ENCODE results near the gene BDKRB2.

BDKRB2 gene

DNA sequence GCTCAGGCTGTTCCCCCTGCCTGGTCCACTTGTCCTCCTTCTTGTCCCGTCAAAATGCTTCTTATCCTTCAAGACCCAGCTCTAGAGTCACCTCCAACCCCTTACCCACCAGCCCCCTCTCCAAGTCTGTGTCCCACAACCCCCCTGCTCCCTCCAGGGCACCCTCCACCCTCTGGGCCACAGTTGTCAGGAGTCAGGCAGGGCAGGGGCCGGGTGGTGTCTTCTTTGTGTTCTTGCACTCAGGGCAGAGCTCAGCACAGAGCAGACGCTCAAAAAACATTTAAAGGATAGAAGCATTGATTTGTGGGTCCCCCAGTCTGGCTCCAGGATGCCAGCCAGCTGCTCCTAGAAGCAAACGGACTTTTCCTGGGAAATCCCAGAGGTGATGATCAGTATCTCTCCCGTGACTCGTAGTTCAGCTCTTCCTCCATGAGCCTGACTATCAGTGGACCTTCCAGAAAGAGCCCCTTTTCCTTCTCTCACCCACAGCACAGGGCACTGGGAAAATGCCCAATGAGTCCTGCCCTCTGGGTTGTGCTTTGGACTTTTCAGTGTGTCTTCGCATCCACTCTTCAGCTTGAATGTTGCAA lies 34.1 kb downstream of the BDKRB2 start:
- no peak overlapping the region for H2AFZ ChIP-seq (ENCODE audit: low read length)
- H3K9ac ChIP-seq (ENCODE audit: low read length), result no peak overlapping the region
- TF ChIP-seq, protein P1, sequence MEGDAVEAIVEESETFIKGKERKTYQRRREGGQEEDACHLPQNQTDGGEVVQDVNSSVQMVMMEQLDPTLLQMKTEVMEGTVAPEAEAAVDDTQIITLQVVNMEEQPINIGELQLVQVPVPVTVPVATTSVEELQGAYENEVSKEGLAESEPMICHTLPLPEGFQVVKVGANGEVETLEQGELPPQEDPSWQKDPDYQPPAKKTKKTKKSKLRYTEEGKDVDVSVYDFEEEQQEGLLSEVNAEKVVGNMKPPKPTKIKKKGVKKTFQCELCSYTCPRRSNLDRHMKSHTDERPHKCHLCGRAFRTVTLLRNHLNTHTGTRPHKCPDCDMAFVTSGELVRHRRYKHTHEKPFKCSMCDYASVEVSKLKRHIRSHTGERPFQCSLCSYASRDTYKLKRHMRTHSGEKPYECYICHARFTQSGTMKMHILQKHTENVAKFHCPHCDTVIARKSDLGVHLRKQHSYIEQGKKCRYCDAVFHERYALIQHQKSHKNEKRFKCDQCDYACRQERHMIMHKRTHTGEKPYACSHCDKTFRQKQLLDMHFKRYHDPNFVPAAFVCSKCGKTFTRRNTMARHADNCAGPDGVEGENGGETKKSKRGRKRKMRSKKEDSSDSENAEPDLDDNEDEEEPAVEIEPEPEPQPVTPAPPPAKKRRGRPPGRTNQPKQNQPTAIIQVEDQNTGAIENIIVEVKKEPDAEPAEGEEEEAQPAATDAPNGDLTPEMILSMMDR (IDR thresholded peaks at IDR 0.05; ENCODE audit: low read length), result no peak
- TF ChIP-seq EZH2phosphoT487 (IDR thresholded peaks at IDR 0.05; ENCODE audit: low read length) (no peak), EZH2 (optimal IDR thresholded peaks at IDR 0.05; ENCODE audit: low read depth, low read length) (no peak)
- H3K4me2 ChIP-seq (ENCODE audit: low read depth, low read length), result no peak overlapping the region
- H3K36me3 ChIP-seq (replicated peaks; ENCODE audit: insufficient read depth, low read length), result no peaks in the 10 kb centered on the region
- no peak overlapping the region for H3K4me3 ChIP-seq (ENCODE audit: low read length)
- H3K27me3 ChIP-seq (replicated peaks; ENCODE audit: insufficient read depth, low read length), result no peaks in the 10 kb centered on the region
- no peaks in the 10 kb centered on the region for H3K4me1 ChIP-seq (ENCODE audit: low read length)
- no peaks in the 10 kb centered on the region for H3K9me2 ChIP-seq (replicated peaks; ENCODE audit: insufficient read depth, low read length)
- no peak overlapping the region for H3K27ac ChIP-seq (ENCODE audit: low read length)
- H4K20me1 ChIP-seq (ENCODE audit: insufficient read depth, low read length), result no peaks in the 10 kb centered on the region
- H3K9me3 ChIP-seq (replicated peaks; ENCODE audit: insufficient read depth, low read length), result no peaks in the 10 kb centered on the region
- H3K79me2 ChIP-seq (ENCODE audit: low read length), result no peaks in the 10 kb centered on the region
- no peaks in the 10 kb centered on the region for H3F3A ChIP-seq (ENCODE audit: insufficient read depth, low read length)
- DNase-seq, result no peak

DNA sequence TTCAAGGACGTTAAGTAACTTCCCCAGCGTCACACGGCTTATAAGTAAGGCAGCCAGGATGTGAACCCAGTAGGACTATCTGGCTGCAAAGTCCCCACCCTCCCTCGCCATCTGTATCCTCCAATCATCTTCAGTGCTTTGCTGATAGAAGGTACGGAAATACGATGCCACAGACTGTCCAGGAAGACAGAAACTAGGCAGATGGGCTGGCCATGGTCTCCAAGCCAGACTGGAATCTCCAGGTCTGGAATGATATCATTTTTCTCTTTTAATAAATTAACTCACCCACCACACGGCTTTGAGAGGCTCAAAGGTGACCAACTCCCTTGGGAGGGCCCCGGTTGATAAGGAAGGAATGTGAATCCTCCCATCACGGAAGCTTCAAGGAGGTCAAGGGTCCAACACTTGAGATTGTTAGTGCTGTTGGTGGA lies 35.1 kb downstream of the BDKRB2 start:
- no peaks in the 10 kb centered on the region for H3K36me3 ChIP-seq (replicated peaks; ENCODE audit: insufficient read depth, low read length)
- H3K9me3 ChIP-seq (replicated peaks; ENCODE audit: insufficient read depth, low read length), result no peaks in the 10 kb centered on the region
- no peaks in the 10 kb centered on the region for H3F3A ChIP-seq (ENCODE audit: insufficient read depth, low read length)
- H2AFZ ChIP-seq (ENCODE audit: low read length), result no peak overlapping the region
- no peak overlapping the region for H3K27ac ChIP-seq (ENCODE audit: low read length)
- no peak overlapping the region for H3K4me3 ChIP-seq (ENCODE audit: low read length)
- H3K27me3 ChIP-seq (replicated peaks; ENCODE audit: insufficient read depth, low read length), result no peaks in the 10 kb centered on the region
- no peaks in the 10 kb centered on the region for H3K9me2 ChIP-seq (replicated peaks; ENCODE audit: insufficient read depth, low read length)
- H3K9ac ChIP-seq (ENCODE audit: low read length), result no peak overlapping the region
- no peak overlapping the region for H3K4me2 ChIP-seq (ENCODE audit: low read depth, low read length)
- H3K4me1 ChIP-seq (ENCODE audit: low read length), result no peaks in the 10 kb centered on the region
- no peak for TF ChIP-seq EZH2phosphoT487 (IDR thresholded peaks at IDR 0.05; ENCODE audit: low read length)
- TF ChIP-seq EZH2 (optimal IDR thresholded peaks at IDR 0.05; ENCODE audit: low read depth, low read length), result no peak
- TF ChIP-seq, protein P1 (IDR thresholded peaks at IDR 0.05; ENCODE audit: low read length), result no peak
- DNase-seq, result no peak
- no peaks in the 10 kb centered on the region for H3K79me2 ChIP-seq (ENCODE audit: low read length)
- H4K20me1 ChIP-seq (ENCODE audit: insufficient read depth, low read length), result no peaks in the 10 kb centered on the region

DNA sequence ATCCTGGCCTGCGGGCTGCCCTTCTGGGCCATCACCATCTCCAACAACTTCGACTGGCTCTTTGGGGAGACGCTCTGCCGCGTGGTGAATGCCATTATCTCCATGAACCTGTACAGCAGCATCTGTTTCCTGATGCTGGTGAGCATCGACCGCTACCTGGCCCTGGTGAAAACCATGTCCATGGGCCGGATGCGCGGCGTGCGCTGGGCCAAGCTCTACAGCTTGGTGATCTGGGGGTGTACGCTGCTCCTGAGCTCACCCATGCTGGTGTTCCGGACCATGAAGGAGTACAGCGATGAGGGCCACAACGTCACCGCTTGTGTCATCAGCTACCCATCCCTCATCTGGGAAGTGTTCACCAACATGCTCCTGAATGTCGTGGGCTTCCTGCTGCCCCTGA lies 36.0 kb downstream of the BDKRB2 start:
- H3K4me1 ChIP-seq (ENCODE audit: low read length), result no peaks in the 10 kb centered on the region
- no peaks in the 10 kb centered on the region for H3F3A ChIP-seq (ENCODE audit: insufficient read depth, low read length)
- H2AFZ ChIP-seq (ENCODE audit: low read length), result no peak overlapping the region
- DNase-seq, result no peak
- H3K79me2 ChIP-seq (ENCODE audit: low read length), result no peaks in the 10 kb centered on the region
- H3K27ac ChIP-seq (ENCODE audit: low read length), result no peak overlapping the region
- no peaks in the 10 kb centered on the region for H3K36me3 ChIP-seq (replicated peaks; ENCODE audit: insufficient read depth, low read length)
- no peak overlapping the region for H3K4me2 ChIP-seq (ENCODE audit: low read depth, low read length)
- H3K9me2 ChIP-seq (replicated peaks; ENCODE audit: insufficient read depth, low read length), result no peaks in the 10 kb centered on the region
- H3K27me3 ChIP-seq (replicated peaks; ENCODE audit: insufficient read depth, low read length), result no peaks in the 10 kb centered on the region
- no peaks in the 10 kb centered on the region for H3K9me3 ChIP-seq (replicated peaks; ENCODE audit: insufficient read depth, low read length)
- H3K9ac ChIP-seq (ENCODE audit: low read length), result no peak overlapping the region
- H3K4me3 ChIP-seq (ENCODE audit: low read length), result no peak overlapping the region
- H4K20me1 ChIP-seq (ENCODE audit: insufficient read depth, low read length), result no peaks in the 10 kb centered on the region
- TF ChIP-seq EZH2phosphoT487 (IDR thresholded peaks at IDR 0.05; ENCODE audit: low read length), result no peak
- TF ChIP-seq, protein P1 (IDR thresholded peaks at IDR 0.05; ENCODE audit: low read length), result no peak
- no peak for TF ChIP-seq EZH2 (optimal IDR thresholded peaks at IDR 0.05; ENCODE audit: low read depth, low read length)
